NK-92 (cell line): ENCODE measurements around the gene PERCC1.

ENCODE experiments used
- DNase-seq: peaks from one replicate; lab custom pipeline; 2025; ENCODE audit not compliant: unreplicated experiment; lab: John Stamatoyannopoulos, UW

PERCC1 gene

GRCh38 chr16:1430759-1431496 lies at the start of gene PERCC1:
Gene PERCC1 (plus strand): TSS chr16:1431078. CDS start chr16:1432594, 1,516 bp downstream.
- DNase-seq: no peak

GRCh38 chr16:1381612-1382406 lies 49.1 kb upstream of the PERCC1 start:
- DNase-seq: no peak

GRCh38 chr16:1383556-1383955 lies 47.3 kb upstream of the PERCC1 start:
- DNase-seq: no peak

- no peak for DNase-seq
Observed at GRCh38 chr16:1385232-1385631, 45.6 kb upstream of the PERCC1 start.

- DNase-seq: no peak
Observed at GRCh38 chr16:1387331-1387730, 43.5 kb upstream of the PERCC1 start.

- no peak for DNase-seq
Observed at GRCh38 chr16:1389762-1390161, 41.1 kb upstream of the PERCC1 start.

GRCh38 chr16:1390239-1390779 lies 40.6 kb upstream of the PERCC1 start:
- DNase-seq: no peak

- no peak for DNase-seq
Observed at GRCh38 chr16:1392826-1393225, 38.1 kb upstream of the PERCC1 start.

- DNase-seq: no peak
Observed at GRCh38 chr16:1393613-1394176, 37.2 kb upstream of the PERCC1 start.

GRCh38 chr16:1394367-1394951 lies 36.4 kb upstream of the PERCC1 start:
- no peak for DNase-seq

- no peak for DNase-seq
Observed at GRCh38 chr16:1395444-1396031, 35.3 kb upstream of the PERCC1 start.

- no peak for DNase-seq
Observed at GRCh38 chr16:1397779-1398178, 33.1 kb upstream of the PERCC1 start.

GRCh38 chr16:1398351-1398750 lies 32.5 kb upstream of the PERCC1 start:
- DNase-seq: no peak

GRCh38 chr16:1398826-1399581 lies 31.9 kb upstream of the PERCC1 start:
- no peak for DNase-seq

- no peak for DNase-seq
Observed at GRCh38 chr16:1401061-1401757, 29.7 kb upstream of the PERCC1 start.

- DNase-seq: no peak
Observed at GRCh38 chr16:1401758-1402154, 29.1 kb upstream of the PERCC1 start.

GRCh38 chr16:1403036-1403435 lies 27.8 kb upstream of the PERCC1 start:
- DNase-seq: no peak

- DNase-seq: no peak
Observed at GRCh38 chr16:1403733-1404132, 27.1 kb upstream of the PERCC1 start.

- DNase-seq: no peak
Observed at GRCh38 chr16:1407753-1408152, 23.1 kb upstream of the PERCC1 start.
